SK-N-SH (cell line): ENCODE results near the gene UBE2E1. TPM values are rescaled to one million over a fixed set of nuclear protein-coding genes. Genes with fewer than 3 reads are reported as not detected.

Source experiments
- CTCF ChIA-PET: fragments of 300-600, 350-600 bp; formaldehyde crosslinking; extraction: SDS; loops from one replicate; lab custom pipeline; 2021; lab: Yijun Ruan, JAX
- POLR2A ChIA-PET: fragments of 350-600 bp; sonication (Branson Sonifier 250); formaldehyde crosslinking; extraction: SDS; loops from one replicate; lab custom pipeline; 2020; ENCODE audit warnings: antibody characterized with exemption, inconsistent platforms; lab: Yijun Ruan, JAX
- DNase-seq: peaks from one replicate; pipeline ENCODE4 v3.0.0; 2012
- H2AFZ ChIP-seq: fragments of 200-600 bp; sonication (generic); 2 replicates; pipeline ENCODE4 v1.8.1; 2016; ENCODE audit warnings: antibody characterized with exemption, mild to moderate bottlenecking, low read depth
- H3F3A ChIP-seq: fragments of 200-600 bp; sonication (generic); replicated peaks from 2 replicates; pipeline ENCODE3; 2016; ENCODE audit warnings: antibody characterized with exemption, mild to moderate bottlenecking; ENCODE audit not compliant: insufficient read depth
- H3K27ac ChIP-seq, 2 experiments: fragments of 200-500 bp in 1 of 2; fragments of 200-600 bp in 1 of 2; sonication (Bioruptor generic) in 1 of 2; sonication (generic), shearing (Covaris generic) in 1 of 2; 2 replicates each; pipeline versions ENCODE4 v1.5.1 to v1.6.1; 2014 to 2016; ENCODE audit warnings: low read depth in 2 of 2, inconsistent platforms in 1 of 2, low read length in 1 of 2, mild to moderate bottlenecking in 1 of 2, mixed read lengths in 1 of 2
- H3K27me3 ChIP-seq: fragments of 200-600 bp; sonication (generic), shearing (Covaris generic); 2 replicates; pipeline ENCODE4 v1.6.1; 2016; ENCODE audit warnings: mixed run types; ENCODE audit not compliant: insufficient read depth
- H3K36me3 ChIP-seq, 2 experiments: fragments of 200-500 bp in 1 of 2; fragments of 200-600 bp in 1 of 2; sonication (Bioruptor generic) in 1 of 2; sonication (generic) in 1 of 2; replicated peaks in 1 of 2; 2 replicates each; pipeline versions ENCODE3 to v1.5.1; 2014 to 2016; ENCODE audit warnings: low read length in 1 of 2, mild to moderate bottlenecking in 1 of 2; ENCODE audit not compliant: insufficient read depth in 2 of 2, control insufficient read depth in 1 of 2
- H3K4me1 ChIP-seq, 2 experiments: fragments of 200-500 bp in 1 of 2; fragments of 200-600 bp in 1 of 2; sonication (Bioruptor generic) in 1 of 2; sonication (generic), shearing (Covaris generic) in 1 of 2; 2 replicates each; pipeline versions ENCODE4 v1.5.1 to v1.6.1; 2014 to 2016; ENCODE audit warnings: low read depth in 1 of 2, low read length in 1 of 2, mixed run types in 1 of 2; ENCODE audit not compliant: insufficient read depth in 2 of 2, control insufficient read depth in 1 of 2
- H3K4me2 ChIP-seq: fragments of 200-600 bp; sonication (generic), shearing (Covaris generic); 2 replicates; pipeline ENCODE4 v1.6.1; 2017; ENCODE audit warnings: mixed run types
- H3K4me3 ChIP-seq, 2 experiments: fragments of 200-500 bp in 1 of 2; fragments of 200-600 bp in 1 of 2; sonication (Bioruptor generic) in 1 of 2; sonication (generic), shearing (Covaris generic) in 1 of 2; 2 replicates each; pipeline versions ENCODE4 v1.5.1 to v1.8.1; 2014 to 2016; ENCODE audit warnings: low read depth in 2 of 2, inconsistent platforms in 1 of 2, low read length in 1 of 2, mild to moderate bottlenecking in 1 of 2, mixed read lengths in 1 of 2, moderate library complexity in 1 of 2
- H3K79me2 ChIP-seq: fragments of 200-600 bp; sonication (generic); 2 replicates; pipeline ENCODE4 v1.8.1; 2017; ENCODE audit warnings: mild to moderate bottlenecking; ENCODE audit not compliant: insufficient read depth
- H3K9ac ChIP-seq: fragments of 200-600 bp; sonication (generic); 2 replicates; pipeline ENCODE4 v1.6.1; 2017; ENCODE audit warnings: mixed run types
- H3K9me2 ChIP-seq: fragments of 200-600 bp; sonication (generic); 2 replicates; pipeline ENCODE4 v1.6.1; 2017; ENCODE audit warnings: mixed run types
- H3K9me3 ChIP-seq: fragments of 200-600 bp; sonication (generic); 2 replicates; pipeline ENCODE4 v1.6.1; 2017; ENCODE audit warnings: mixed run types, mild to moderate bottlenecking, moderate library complexity
- H4K20me1 ChIP-seq: fragments of 200-600 bp; sonication (generic); 2 replicates; pipeline ENCODE4 v1.6.1; 2017; ENCODE audit warnings: mild to moderate bottlenecking, mixed run types; ENCODE audit not compliant: insufficient read depth
- ELF1 ChIP-seq: IDR thresholded peaks from 2 replicates; pipeline ENCODE4 v1.4.0; 2012
- FOSL2 ChIP-seq: IDR thresholded peaks from 2 replicates; pipeline ENCODE4 v1.4.0; 2012; ENCODE audit warnings: low read depth, mild to moderate bottlenecking, moderate library complexity, borderline replicate concordance
- FOXM1 ChIP-seq: IDR thresholded peaks from 2 replicates; pipeline ENCODE4 v1.4.0; 2012; ENCODE audit warnings: low read depth, mild to moderate bottlenecking
- IRF3 ChIP-seq: fragments of 150-350 bp; IDR thresholded peaks from 2 replicates; pipeline ENCODE4 v1.6.1; 2016; ENCODE audit warnings: mild to moderate bottlenecking, low read depth, low read length
- NFIC ChIP-seq: IDR thresholded peaks from 2 replicates; pipeline ENCODE4 v1.4.0; 2012; ENCODE audit warnings: borderline replicate concordance
- PBX3 ChIP-seq: IDR thresholded peaks from 2 replicates; pipeline ENCODE4; 2012
- POLR2AphosphoS5 ChIP-seq: IDR thresholded peaks from 2 replicates; pipeline ENCODE4 v1.6.1; 2012; ENCODE audit warnings: low read depth, low read length
- RAD21 ChIP-seq: IDR thresholded peaks from 2 replicates; pipeline ENCODE4 v1.6.1; 2012; ENCODE audit warnings: mild to moderate bottlenecking, low read length
- RCOR1 ChIP-seq: fragments of 150-350 bp; IDR thresholded peaks from 2 replicates; pipeline ENCODE4 v1.6.1; 2017; ENCODE audit warnings: antibody characterized with exemption, low read length
- REST ChIP-seq: IDR thresholded peaks from 2 replicates; pipeline ENCODE4 v1.6.1; 2012; ENCODE audit warnings: mild to moderate bottlenecking, low read depth, low read length, moderate library complexity
- RFX5 ChIP-seq: IDR thresholded peaks from 2 replicates; pipeline ENCODE4 v1.6.1; 2012; ENCODE audit warnings: mild to moderate bottlenecking, improper control_type of control experiment, low read length
- SMC3 ChIP-seq: IDR thresholded peaks from 2 replicates; pipeline ENCODE4 v1.6.1; 2012; ENCODE audit warnings: low read depth, low read length, improper control_type of control experiment
- TAF1 ChIP-seq: IDR thresholded peaks from 2 replicates; pipeline ENCODE4 v1.6.1; 2012; ENCODE audit warnings: low read depth, mild to moderate bottlenecking, low read length, moderate library complexity, borderline replicate concordance
- TCF12 ChIP-seq: IDR thresholded peaks from 2 replicates; pipeline ENCODE4 v1.4.0; 2012
- TEAD4 ChIP-seq: IDR thresholded peaks from 2 replicates; pipeline ENCODE4 v1.4.0; 2012; ENCODE audit warnings: mild to moderate bottlenecking, borderline replicate concordance; ENCODE audit not compliant: insufficient read depth
- ZBTB33 ChIP-seq: IDR thresholded peaks from 2 replicates; pipeline ENCODE4 v1.4.0; 2012; ENCODE audit warnings: low read depth, borderline replicate concordance
- WGBS: methylation state at CpG from one replicate; pipeline ENCODE4 v1.1.6; 2017; ENCODE audit warnings: low lambda C conversion rate; 5-methylcytosine and 5-hydroxymethylcytosine counted together
- polyA plus RNA-seq, 3 experiments: library from polyadenylated mRNA; depleted of rRNA; stranded (reverse); fragments of >200 nt; gene quantifications; 2 replicates each; pipeline ENCODE4 v1.2.3, GENCODE V29; 2012

UBE2E1 gene
- polyA plus RNA-seq, 1 of the 3 experiments (the other 2 are of a cell fraction), result 59.9 TPM

- peak; percentile 49 for DNase-seq
- 63% methylated on average over 13 of the region's 13 CpGs for WGBS
- Histone ChIP-seq H3K9me3 (no peaks in the 10 kb centered on the region), H3K4me1 (peaks cover 8 to 29% of the 10 kb centered on the region in 2 experiments; a peak in 2 of 4 replicates), H3K9ac (peak overlapping the region; percentile 32; the same call in 1 of the 2 replicates), H3F3A (peaks cover 22% of the 10 kb centered on the region), H3K36me3 (peaks cover 17 to 25% of the 10 kb centered on the region in 2 experiments), H3K79me2 (peaks cover 58% of the 10 kb centered on the region), H3K4me2 (peak overlapping the region; percentile 95), H4K20me1 (peaks cover 13% of the 10 kb centered on the region), H2AFZ (peak overlapping the region; percentile 80), H3K4me3 (peak overlapping the region; percentile 63 to 67), H3K27me3 (no peaks in the 10 kb centered on the region), H3K27ac (peak overlapping the region; percentile 24 to 79; a peak in 3 of 4 replicates), H3K9me2 (no peaks in the 10 kb centered on the region)
- ChIA-PET POLR2A (interaction anchor here (2.6 kb wide), 1 partner anchor 108 kb away, joined by 17 read pairs; the partner anchor contains the start of genes NKIRAS1 and RPL15), CTCF (interaction anchor here (0.7 to 1.5 kb wide), 8 partner anchors 16 to 575 kb away, joined by 3 to 4 read pairs (median 3); no protein-coding TSS in a partner anchor)
- TF ChIP-seq TEAD4 (no peak), PBX3 (no peak), RCOR1 (no peak), RFX5 (no peak), REST (no peak), TAF1 (no peak), POLR2AphosphoS5 (no peak), RAD21 (no peak), IRF3 (no peak), TCF12 (no peak), NFIC (no peak), ZBTB33 (no peak), ELF1 (no peak), SMC3 (no peak), FOXM1 (no peak), FOSL2 (no peak)
These were observed 4.1 kb downstream of the UBE2E1 start for GRCh38 chr3:23809840-23810342.
